Stimulated activated effector memory CD8-positive, alpha-beta T cell treated with anti-CD3 and anti-CD28 coated beads, Interleukin-12 subunit alpha, Interleukin-12 subunit beta, amount 100 ng/mL, for 72 hours (primary cell): ENCODE data around the gene HMGB3.
"Not testable (repeated sequence)": the region's sequence is repeated elsewhere in the genome, so short reads cannot be mapped to it uniquely, and the experiment has no call there.

Experiments
- ATAC-seq: fragments of 150-1000 bp; cut with Tn5 transposase; 2 replicates; pipeline ENCODE4 v1.10.0; 2021
- DNase-seq, 2 donors: peaks; one replicate each; pipeline ENCODE4 v3.0.0; 2021 to 2022; ENCODE audit warnings: low spot score in 2 of 2
- H3K27ac Mint-ChIP-seq: one replicate; pipeline ENCODE4 v1.8.0; 2022; ENCODE audit warnings: mild to moderate bottlenecking, mixed read lengths
- H3K36me3 Mint-ChIP-seq: one replicate; pipeline ENCODE4 v1.8.0; 2022; ENCODE audit warnings: mild to moderate bottlenecking, mixed read lengths
- H3K4me1 Mint-ChIP-seq: one replicate; pipeline ENCODE4 v1.8.0; 2022; ENCODE audit warnings: mixed read lengths
- H3K4me3 Mint-ChIP-seq: one replicate; pipeline ENCODE4 v1.8.0; 2022; ENCODE audit warnings: mild to moderate bottlenecking, mixed read lengths
- H3K9me3 Mint-ChIP-seq: one replicate; pipeline ENCODE4 v1.8.0; 2022; ENCODE audit warnings: mixed read lengths

The HMGB3 gene

GRCh38 chrX:150982788-150983520, at the start of gene HMGB3:
TSS of gene HMGB3 (plus strand) at chrX:150983335. CDS start at chrX:150985600, 2,265 bp downstream.
- Mint-ChIP-seq H3K4me3 (peak within 1 kb of the TSS; percentile 56), H3K36me3 (peaks cover 17% of the 10 kb centered on the region), H3K4me1 (peaks cover 4% of the 10 kb centered on the region), H3K9me3 (no peaks in the 10 kb centered on the region), H3K27ac (no peak within 1 kb of the TSS)
- DNase-seq (peak; percentile 42 to 80), ATAC-seq (peak; percentile 99)

DNA sequence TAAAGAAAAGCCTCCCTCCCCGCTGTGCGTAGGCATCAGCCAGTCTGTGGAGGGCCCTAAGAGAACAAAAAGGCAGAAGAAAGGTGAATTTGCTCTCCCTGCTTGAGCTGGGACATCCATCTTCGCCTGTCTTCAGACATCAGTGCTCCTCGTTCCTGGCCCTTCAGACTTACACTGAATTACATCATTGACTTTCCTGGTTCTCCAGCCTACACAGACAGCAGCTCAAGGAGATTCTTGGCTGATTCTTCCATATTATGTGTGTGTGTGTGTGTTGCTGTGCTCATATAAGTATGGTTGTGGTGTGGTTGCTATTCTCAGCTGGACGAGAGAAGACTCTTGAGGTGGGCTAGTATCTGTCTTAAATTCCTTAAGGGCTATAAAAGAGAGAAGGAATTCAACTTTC, 49.2 kb upstream of the HMGB3 start:
- Mint-ChIP-seq H3K36me3 (no peaks in the 10 kb centered on the region), H3K4me1 (no peaks in the 10 kb centered on the region), H3K27ac (no peak overlapping the region), H3K9me3 (peaks cover 2% of the 10 kb centered on the region), H3K4me3 (no peak overlapping the region)
- ATAC-seq (no peak), DNase-seq (no peak)

- Mint-ChIP-seq H3K4me3 (no peak overlapping the region), H3K36me3 (no peaks in the 10 kb centered on the region), H3K4me1 (no peaks in the 10 kb centered on the region), H3K9me3 (peaks cover 2% of the 10 kb centered on the region), H3K27ac (no peak overlapping the region)
- DNase-seq (no peak), ATAC-seq (no peak)
Measured at GRCh38 chrX:150934453-150934852, 48.7 kb upstream of the HMGB3 start.

GRCh38 chrX:150935467-150935866, 47.7 kb upstream of the HMGB3 start:
- H3K27ac Mint-ChIP-seq: no peak overlapping the region
- ATAC-seq (no peak), DNase-seq (no peak)
- no peaks in the 10 kb centered on the region for H3K36me3 Mint-ChIP-seq
- no peaks in the 10 kb centered on the region for H3K4me1 Mint-ChIP-seq
- peaks cover 2% of the 10 kb centered on the region for H3K9me3 Mint-ChIP-seq
- no peak overlapping the region for H3K4me3 Mint-ChIP-seq

- DNase-seq (no peak), ATAC-seq (no peak)
- Mint-ChIP-seq H3K4me3 (no peak overlapping the region), H3K36me3 (no peaks in the 10 kb centered on the region), H3K27ac (no peak overlapping the region), H3K9me3 (peaks cover 2% of the 10 kb centered on the region), H3K4me1 (no peaks in the 10 kb centered on the region)
Measured at GRCh38 chrX:150936556-150936955, 46.6 kb upstream of the HMGB3 start.

DNA sequence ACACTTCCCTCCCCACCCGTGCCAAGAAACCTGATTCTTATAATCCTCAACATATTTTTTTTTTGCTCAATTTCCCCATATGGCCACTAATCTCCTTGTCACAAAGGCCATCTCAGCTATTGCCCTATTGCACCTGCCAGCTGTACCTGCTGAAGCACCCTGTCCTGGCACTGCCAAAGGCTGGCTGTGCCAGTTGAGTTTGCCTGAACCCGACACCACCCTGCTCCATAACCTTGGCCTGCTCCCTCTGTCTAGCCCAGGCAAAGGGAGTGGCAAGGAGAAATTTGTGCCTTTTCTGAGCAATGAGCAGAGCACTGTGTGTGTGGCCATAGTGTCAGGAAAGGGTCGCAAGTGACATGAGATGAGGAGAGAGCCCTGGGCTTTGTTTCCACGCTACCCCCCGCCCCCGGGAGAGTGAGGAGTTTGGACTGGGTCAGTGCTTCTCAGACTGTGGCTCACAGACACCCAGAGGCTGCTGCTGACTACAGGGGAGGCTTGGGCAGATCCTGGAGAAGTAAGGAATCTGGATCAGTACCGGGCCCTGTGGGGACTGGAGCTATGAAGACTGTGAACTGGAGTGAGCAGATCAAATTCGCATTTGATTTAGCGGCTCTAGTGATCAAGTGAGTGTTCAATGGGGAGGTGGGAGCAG, 42.2 kb upstream of the HMGB3 start:
- ATAC-seq (no peak), DNase-seq (no peak)
- H3K4me3 Mint-ChIP-seq: no peak overlapping the region
- no peak overlapping the region for H3K27ac Mint-ChIP-seq
- no peaks in the 10 kb centered on the region for H3K36me3 Mint-ChIP-seq
- no peaks in the 10 kb centered on the region for H3K4me1 Mint-ChIP-seq
- peaks cover 2% of the 10 kb centered on the region for H3K9me3 Mint-ChIP-seq

- ATAC-seq (no peak), DNase-seq (no peak)
- H3K4me3 Mint-ChIP-seq: no peak overlapping the region
- H3K27ac Mint-ChIP-seq: no peak overlapping the region
- peaks cover 2% of the 10 kb centered on the region for H3K9me3 Mint-ChIP-seq
- no peaks in the 10 kb centered on the region for H3K4me1 Mint-ChIP-seq
- H3K36me3 Mint-ChIP-seq: no peaks in the 10 kb centered on the region
Measured at GRCh38 chrX:150941580-150941979, 41.6 kb upstream of the HMGB3 start.

- Mint-ChIP-seq H3K27ac (no peak overlapping the region), H3K9me3 (no peaks in the 10 kb centered on the region), H3K36me3 (no peaks in the 10 kb centered on the region), H3K4me3 (no peak overlapping the region), H3K4me1 (no peaks in the 10 kb centered on the region)
- DNase-seq (no peak), ATAC-seq (no peak)
Measured at GRCh38 chrX:150942942-150943594, 40.1 kb upstream of the HMGB3 start.

DNA sequence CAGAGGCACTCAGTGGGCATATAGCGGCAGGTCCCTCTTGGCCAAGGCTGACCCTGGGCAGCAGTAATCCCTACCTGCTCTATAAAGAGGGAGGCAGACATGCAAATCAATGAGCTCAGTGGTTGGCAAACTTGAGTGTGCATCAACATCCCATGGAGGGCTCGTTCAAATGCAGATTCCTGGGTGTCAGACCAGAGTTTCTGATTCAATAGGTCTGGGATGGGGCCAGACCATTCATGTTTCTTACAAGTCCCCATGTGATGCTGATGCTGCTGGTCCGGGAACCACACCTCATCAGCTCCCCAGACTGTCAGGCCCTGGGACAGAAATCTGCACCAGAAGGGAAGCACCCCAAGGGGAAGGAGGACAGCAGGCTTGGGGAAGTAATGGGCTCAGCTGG, 38.9 kb upstream of the HMGB3 start:
- DNase-seq (no peak), ATAC-seq (no peak)
- Mint-ChIP-seq H3K4me3 (no peak overlapping the region), H3K9me3 (no peaks in the 10 kb centered on the region), H3K36me3 (no peaks in the 10 kb centered on the region), H3K27ac (no peak overlapping the region), H3K4me1 (no peaks in the 10 kb centered on the region)

- Mint-ChIP-seq H3K4me1 (no peaks in the 10 kb centered on the region), H3K9me3 (no peaks in the 10 kb centered on the region), H3K27ac (no peak overlapping the region), H3K4me3 (no peak overlapping the region), H3K36me3 (no peaks in the 10 kb centered on the region)
- DNase-seq: no peak
- ATAC-seq: no peak
Measured at GRCh38 chrX:150954951-150955350, 28.2 kb upstream of the HMGB3 start.

GRCh38 chrX:150955590-150955989, 27.5 kb upstream of the HMGB3 start:
- DNase-seq: no peak
- Mint-ChIP-seq H3K9me3 (no peaks in the 10 kb centered on the region), H3K36me3 (no peaks in the 10 kb centered on the region), H3K4me1 (no peaks in the 10 kb centered on the region), H3K27ac (no peak overlapping the region), H3K4me3 (no peak overlapping the region)
- no peak for ATAC-seq

- Mint-ChIP-seq H3K36me3 (no peaks in the 10 kb centered on the region), H3K4me1 (no peaks in the 10 kb centered on the region), H3K27ac (no peak overlapping the region), H3K9me3 (no peaks in the 10 kb centered on the region), H3K4me3 (no peak overlapping the region)
- no peak for ATAC-seq
- no peak for DNase-seq
Measured at GRCh38 chrX:150958177-150958576, 25.0 kb upstream of the HMGB3 start.

DNA sequence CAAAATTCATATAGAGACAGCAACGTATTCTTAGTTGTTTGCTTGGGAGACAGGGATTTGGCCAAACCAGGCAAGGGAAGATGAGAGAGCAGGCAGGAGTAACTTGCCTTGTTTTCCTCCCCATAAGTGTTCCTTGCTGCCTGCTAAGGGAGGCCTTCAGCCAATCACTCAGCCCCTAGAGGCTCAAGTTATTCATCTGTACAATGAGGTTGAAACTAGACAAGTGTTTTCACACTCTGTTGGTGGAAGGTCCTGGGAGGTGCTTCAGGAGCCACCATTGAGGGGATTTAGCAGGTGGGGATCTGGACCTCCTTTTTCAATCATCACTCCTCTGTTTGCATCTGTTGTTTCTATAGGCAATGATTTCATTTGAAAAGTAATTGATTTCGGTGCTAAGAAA, 23.6 kb upstream of the HMGB3 start:
- ATAC-seq (no peak), DNase-seq (no peak)
- H3K4me1 Mint-ChIP-seq: no peaks in the 10 kb centered on the region
- H3K4me3 Mint-ChIP-seq: no peak overlapping the region
- no peak overlapping the region for H3K27ac Mint-ChIP-seq
- no peaks in the 10 kb centered on the region for H3K9me3 Mint-ChIP-seq
- no peaks in the 10 kb centered on the region for H3K36me3 Mint-ChIP-seq

- Mint-ChIP-seq H3K9me3 (no peaks in the 10 kb centered on the region), H3K4me1 (no peaks in the 10 kb centered on the region), H3K27ac (no peak overlapping the region), H3K4me3 (no peak overlapping the region), H3K36me3 (no peaks in the 10 kb centered on the region)
- DNase-seq (no peak), ATAC-seq (no peak)
Measured at GRCh38 chrX:150961631-150962030, 21.5 kb upstream of the HMGB3 start.

DNA sequence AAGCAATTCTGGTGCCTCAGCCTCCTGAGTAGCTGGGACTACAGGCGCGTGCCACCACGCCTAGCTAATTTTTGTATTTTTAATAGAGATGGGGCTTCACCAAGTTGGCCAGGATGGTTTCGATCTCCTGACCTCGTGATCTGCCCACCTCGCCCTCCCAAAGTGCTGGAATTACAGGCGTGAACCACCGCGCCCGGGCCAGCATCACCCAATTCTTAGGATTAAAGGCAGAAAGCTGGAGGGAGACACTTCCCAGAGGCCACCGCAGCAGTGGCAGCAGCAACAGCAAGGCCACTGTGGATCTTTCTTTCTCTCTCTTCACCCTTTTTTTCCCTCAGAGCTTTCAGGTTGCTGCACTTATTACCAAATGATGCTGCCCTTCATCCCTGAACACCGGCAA, 18.7 kb upstream of the HMGB3 start:
- ATAC-seq, H3K4me1 Mint-ChIP-seq, H3K9me3 Mint-ChIP-seq, H3K27ac Mint-ChIP-seq, H3K4me3 Mint-ChIP-seq, H3K36me3 Mint-ChIP-seq, DNase-seq: not testable (repeated sequence)

DNA sequence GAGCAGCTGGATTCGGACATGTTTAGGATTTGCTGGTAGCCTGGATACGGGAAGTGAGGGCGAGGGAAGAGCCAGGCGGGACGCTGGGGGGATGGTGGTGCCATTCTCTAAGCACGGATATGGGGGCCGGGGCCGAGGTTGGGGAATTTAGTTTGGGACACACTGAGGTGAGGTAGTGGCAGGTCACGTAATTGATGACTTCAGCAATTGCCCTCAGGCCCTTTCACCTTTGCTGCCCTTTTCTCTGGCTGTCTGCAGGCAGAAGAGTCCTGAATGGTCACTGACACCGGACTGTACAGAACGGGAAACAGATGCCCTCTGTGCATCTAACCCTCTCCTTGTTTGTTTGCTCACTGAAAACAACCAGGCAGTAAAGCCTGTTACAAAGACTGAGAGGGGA, 16.9 kb upstream of the HMGB3 start:
- no peak overlapping the region for H3K4me3 Mint-ChIP-seq
- H3K9me3 Mint-ChIP-seq: no peaks in the 10 kb centered on the region
- ATAC-seq (no peak), DNase-seq (no peak)
- H3K4me1 Mint-ChIP-seq: no peaks in the 10 kb centered on the region
- H3K36me3 Mint-ChIP-seq: no peaks in the 10 kb centered on the region
- H3K27ac Mint-ChIP-seq: no peak overlapping the region
